Measurements from ENCODE around the gene APOL4.
"Not testable (repeated sequence)": the region's sequence is repeated elsewhere in the genome, so short reads cannot be mapped to it uniquely, and the experiment has no call there.

APOL4 gene

DNA sequence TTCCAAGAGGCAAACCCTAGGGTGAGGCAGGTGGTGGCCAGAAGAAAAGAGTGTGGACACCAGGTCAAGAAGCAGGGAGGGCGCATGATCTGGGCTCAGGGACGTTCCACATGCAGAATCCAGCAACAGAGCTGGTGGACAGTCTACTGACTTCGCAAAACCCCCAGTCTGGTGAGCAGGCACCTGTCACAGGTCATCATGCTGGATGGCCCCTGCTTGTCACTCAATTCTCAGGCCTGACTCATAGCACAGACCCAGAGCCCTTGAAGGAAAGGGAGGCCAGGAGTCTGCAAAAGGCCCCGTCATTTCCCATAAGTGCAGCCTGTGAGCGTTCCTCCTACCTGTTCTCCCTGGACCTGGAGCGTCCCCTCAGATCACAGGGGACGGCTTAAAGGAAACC is 18.2 kb downstream of the APOL4 start:
- no peak for DNase-seq (ENCODE audit: low read depth)

DNA sequence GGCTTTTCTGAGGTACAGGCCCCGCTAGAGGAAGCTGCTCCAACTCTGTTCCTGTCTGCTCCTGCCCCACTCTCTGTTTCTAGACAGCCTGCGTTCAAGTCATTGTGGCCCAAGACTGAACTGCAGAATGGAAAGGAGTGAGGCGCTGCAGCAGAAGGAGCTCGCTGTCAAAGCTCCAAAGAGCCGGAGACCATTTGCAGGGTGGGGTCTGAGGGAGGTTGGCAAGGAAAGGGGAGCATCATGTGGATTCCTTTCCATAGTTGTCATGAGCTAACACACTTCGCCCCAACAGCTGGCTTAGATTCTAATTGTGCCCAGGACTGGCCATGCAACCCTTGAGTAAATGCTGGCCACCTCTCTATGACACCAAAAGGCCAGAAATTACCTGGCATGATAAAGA is 18.8 kb downstream of the APOL4 start:
- no peak for DNase-seq (ENCODE audit: low read depth)

DNA sequence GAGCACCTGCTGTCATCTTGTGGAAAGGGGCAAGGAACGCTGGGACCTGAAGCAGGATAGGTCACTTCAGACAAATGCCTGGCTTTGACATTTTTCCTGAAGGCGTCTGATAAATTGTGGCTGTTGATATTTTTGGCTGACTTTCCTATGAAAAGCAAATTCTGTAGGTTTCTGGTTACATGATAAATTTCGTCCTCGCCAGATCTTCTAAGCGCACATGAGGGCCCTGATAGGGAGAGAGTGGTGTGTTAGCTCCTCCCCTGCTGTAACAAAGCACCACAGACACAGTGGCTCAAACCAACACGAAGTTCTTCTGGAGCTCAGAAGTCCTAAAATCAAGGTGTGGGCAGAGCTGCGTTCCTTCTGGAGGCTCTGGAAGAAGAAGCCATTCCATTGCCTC is 19.6 kb downstream of the APOL4 start:
- no peak for DNase-seq (ENCODE audit: low read depth)

DNA sequence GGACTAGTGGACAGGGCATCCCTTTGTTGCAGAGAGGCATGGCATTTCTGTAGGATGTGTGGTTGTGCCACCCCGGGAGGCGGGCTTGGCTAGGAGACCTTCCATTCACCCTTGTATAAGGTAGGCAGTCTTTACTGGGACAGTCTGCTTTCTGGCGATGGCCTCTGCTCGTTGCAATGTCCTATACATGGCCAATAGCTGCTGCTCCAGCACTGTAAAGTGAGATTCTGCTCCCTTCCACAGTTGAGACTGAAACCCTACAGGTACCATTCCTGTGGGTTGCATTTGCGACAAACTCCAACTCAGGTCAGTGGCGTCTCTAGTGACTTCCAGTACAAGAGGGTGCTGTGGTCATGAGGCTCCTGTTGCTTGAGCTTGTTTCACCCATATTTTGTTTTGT is 20.7 kb downstream of the APOL4 start:
- no peak for DNase-seq (ENCODE audit: low read depth)

DNA sequence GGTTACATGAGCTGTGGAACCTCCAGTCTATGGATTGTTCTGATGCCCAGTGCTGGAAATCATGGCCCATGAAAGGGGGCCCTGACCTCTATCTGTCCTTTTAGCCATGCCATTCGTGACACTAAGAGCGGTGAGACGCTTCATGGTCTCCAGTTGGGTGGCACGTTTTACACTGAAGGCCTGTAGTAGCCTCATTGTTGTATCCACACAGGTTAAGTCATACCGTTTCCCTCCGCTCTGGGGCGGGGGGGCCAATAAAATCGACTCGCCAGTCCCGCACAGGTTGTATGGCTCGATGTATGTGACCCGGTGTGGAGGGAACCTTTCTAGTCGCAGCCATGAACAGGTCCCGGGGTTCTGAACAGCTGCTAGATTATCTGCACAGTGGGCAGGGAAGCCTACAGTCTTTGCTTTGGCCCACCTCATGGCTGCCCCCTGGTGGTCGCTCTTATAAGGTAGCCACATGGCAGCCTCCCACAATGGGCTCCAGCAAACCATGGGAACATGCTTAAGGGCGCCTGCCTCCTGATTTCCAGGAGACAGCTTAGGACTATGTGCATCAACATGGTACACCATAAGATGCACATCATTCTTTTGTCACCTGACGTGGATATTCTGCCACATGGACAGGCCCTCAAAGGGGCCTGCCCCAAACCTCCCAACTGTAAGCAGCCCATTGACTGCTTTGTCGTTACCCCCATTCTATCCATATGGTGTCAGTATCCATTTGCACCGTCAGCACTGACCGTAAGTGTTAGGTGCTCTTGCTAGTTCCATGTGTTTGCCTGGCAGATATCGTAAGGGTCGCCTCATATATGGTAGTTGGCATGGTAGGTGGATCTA is 21.4 kb downstream of the APOL4 start:
- peak; percentile 74 for DNase-seq (ENCODE audit: low read depth)

DNA sequence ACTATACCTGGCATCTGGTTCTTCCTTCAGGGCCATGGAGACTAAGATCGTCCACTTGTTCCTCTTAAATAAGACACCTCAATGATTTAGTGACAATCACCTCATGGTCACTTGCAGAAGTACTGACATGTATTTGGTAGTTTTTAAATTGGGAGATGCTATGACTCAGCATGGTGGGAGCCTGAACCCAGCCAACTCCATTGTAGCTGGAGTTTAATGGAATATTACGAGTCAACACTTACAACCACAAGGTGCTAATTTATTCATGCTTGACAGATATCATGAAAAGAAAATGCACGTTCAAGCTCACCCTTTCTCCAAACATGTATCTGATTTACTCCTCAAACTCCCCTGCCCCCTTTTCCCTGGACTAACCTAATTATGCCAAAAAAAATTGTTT is 24.4 kb downstream of the APOL4 start:
- DNase-seq (ENCODE audit: low read depth), result no peak

DNA sequence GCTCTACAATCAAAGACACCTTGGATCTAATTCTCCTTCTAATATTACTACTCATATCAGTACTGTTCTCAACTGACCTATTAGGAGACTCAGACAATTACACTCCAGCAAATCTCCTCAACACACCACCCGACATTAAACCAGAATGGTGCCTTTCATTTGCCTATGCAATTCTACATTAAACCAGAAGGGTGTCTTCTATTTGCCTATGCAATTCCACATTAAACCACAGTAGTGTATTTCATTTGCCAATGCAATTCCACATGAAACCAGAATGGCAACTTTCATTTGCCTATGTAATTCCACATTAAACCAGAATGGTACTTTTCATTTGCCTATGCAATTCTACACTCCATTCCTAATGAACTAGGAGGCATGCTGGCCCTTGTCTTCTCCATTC is 25.7 kb downstream of the APOL4 start:
- DNase-seq (ENCODE audit: low read depth), result no peak

DNA sequence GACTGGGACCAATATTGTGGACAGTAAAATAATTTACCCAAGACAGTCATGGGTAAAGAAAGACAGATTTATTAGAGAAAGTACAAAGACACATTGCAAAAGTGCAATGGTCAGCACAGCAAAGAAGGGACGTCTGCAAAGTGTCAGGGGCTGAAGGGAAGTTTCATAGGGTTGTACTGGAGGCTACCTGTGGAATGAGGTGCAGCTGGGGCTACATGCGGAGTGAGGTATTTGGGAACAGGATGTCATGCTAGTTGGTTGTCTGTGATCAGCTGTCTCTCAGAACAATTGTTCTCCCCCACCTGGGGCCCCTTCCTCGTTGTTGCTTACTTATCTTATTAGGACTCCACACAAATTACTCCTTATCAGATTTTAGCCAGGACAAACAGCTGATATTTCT is 29.7 kb downstream of the APOL4 start:
- no peak for DNase-seq (ENCODE audit: low read depth)

DNA sequence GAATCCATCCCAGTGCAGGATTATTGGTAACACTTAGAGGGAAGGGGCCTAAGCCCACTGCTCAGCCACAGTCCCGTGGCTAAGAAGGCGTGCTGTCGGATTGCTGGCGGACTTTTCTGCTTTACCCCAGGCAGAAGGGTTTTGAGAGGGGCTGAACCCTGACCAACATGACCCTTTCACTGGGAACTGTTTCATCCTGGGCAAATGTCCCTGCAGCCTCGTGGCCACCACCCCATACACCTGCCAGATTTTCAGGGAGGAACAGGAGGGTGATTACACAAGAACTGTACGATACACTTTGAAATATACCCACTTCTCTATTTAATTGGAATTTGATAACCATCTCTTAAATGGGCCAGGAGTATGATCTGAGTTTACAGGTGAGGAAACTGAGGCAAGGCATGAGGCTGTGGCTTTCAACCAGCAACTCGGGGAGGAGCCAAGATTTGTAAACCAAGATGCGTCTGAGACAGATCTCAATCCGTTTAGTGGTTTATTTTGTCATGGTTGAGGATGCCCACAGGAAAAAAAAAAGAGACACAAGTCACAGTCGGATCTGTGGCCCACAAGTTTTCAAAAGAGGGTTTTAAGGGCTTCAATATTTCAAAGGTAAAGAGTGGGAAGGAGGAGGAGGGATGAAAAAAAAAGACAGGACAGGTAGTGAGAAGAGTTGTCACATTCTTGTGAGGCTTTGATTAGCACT is 34.9 kb downstream of the APOL4 start:
- DNase-seq (ENCODE audit: low read depth), result no peak

DNA sequence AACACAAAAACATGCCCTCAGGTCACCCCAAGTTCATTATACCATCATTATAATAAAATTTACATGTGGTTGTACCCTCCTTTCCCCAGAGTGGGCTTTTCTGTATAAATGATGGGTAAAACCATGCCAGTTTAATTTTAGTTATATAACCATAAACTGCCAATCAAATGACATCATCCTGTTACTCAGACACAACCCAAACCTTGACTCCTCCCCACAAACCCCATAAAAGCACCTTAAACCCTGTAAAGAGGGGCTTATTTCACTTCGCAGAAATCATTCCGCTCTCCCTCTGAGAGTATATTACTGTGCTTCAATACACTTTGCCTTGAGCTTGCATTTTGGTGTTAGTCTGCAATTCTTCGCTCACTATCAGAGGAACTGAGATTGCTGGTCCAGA is 35.5 kb downstream of the APOL4 start:
- DNase-seq (ENCODE audit: low read depth), result no peak

DNA sequence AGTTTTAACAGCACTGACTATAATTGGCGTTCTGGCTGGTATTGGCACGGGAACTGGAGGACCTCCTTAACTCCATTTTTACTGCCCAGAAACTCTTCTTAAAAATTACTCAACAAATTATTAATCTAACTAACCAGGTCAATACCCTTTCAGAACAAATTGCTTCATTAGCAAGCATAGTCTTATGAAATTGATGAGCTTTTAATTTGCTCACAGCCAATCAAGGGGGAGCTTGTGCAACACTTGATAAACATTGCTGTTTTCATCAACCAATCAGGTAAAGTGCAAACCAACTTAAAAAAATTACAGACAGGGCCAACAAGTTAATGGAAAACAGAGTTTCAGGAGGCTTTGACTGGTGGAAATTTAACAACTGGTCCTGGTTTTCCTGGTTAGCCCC is 36.5 kb downstream of the APOL4 start:
- DNase-seq (ENCODE audit: low read depth), result no peak

DNA sequence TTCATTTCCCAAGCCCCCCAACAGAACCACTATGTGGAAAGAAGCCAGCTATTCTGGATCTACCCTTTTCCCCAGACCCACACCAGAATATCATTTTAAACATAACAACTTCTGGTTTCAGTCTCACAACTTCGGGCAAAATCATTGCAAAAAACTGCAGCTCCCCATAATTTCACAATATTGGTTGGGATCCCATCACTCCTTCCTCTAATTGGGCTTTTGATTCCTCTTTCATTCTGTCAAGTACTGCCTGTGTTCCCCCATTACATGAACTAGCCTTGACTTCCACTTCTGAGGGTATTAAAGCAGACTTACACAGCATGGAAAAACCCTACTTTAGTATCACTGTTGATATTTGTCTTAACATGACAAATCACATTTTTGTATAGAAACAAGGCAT is 37.0 kb downstream of the APOL4 start:
- no peak for DNase-seq (ENCODE audit: low read depth)

DNA sequence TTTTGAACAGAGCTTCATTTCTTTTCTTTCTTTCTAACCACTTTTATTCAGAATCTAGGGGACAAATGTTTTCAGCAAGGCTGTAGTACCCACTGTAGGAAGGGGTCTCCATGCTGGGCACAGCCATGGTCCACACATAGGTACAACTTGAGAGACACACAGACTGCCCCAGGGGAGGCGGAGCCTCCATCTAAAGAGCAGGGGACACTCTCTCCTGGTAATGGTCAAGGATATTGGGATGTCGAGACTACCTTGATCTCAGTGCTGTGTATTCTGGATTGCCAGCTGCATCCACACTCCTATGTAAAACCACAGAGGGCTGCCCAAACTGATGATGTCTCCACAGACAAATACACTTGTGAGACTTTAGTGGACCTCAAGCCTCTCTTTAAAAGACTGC is 38.1 kb downstream of the APOL4 start:
- DNase-seq (ENCODE audit: low read depth), result no peak

DNA sequence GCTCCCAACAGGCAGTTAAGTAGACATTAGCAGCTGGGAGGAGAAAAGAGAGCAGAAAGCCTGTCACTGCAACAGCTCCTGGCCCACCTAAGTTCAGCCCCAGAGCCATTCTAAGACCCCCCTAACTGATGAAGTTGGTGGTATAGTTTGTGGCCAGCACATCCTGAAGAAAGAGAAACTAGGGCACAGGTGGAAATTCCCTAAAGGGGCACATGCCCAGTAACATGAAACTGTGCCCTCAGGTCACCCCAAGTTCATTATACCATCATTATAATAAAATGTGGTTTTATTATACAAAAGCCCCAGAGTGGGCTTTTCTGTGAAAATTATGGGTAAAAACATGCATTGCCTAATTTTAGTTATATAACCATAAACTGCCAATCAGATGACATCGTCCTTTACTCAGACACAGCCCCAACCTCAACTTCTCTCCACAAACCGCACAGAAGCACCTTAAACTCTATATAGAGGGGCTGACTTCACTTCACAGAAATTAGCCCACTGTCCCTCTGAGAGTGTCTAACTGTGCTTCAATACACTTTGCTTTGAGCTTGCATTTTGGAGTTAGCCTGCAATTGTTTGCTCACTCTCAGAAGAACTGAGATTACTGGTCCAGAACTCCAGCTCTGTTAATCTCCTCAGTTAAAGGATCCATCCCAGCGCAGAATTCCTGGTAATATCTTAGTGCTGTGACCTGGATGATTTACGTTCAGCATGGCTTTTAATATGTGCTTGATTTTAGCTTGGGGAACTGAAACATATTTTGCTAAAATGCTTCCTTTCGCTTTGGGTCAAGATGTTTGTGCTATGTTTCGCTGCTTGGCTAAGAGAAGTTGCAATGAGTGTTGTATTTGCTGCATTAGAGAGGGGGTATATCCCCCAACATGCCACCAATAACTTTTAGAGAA is 39.2 kb downstream of the APOL4 start:
- DNase-seq (ENCODE audit: low read depth), result no peak

DNA sequence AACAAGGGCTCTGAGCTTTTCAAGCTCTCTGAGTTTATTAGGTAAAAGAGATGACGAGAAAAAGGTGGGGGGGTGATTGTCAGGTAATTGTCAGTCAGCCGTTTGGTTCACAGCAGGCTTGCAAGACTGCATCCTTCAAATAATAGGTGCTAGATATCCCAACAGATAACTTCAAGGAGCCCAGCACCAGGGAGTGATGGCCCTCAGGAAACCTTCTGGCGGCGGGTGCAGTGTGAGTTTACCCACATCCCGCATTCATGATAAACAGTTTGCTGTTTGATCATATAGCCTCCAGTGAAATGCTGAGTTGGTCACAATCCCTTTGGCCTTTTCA is 39.8 kb downstream of the APOL4 start:
- DNase-seq (ENCODE audit: low read depth), result not testable (repeated sequence)

DNA sequence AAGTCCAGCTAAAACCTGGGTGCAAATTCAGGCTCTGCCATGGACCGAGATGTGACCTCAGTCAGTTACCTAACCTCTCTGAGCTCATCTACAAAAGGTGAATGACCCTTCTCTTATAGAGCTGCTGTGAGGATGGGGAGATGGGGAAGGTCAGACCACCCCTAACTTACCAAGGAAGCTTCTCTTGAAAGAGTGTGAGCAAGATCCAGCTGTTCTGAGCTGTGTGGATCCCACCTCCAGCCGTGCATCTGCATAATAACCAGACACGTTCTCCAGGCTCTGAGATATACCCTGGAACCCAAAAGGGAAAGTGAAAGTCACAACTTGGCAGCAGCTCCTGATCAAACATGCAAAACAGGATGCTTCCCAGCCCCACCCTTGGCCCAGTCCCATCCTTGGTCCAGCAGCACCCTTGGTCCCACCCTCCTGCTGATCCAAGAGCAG is 41.1 kb downstream of the APOL4 start, which contains the start of gene APOL3:
Gene APOL3, minus strand, starts transcription at position 257 of the 444 bp plus-strand sequence. CDS start 11,700 bp downstream, outside the sequence.
- DNase-seq (ENCODE audit: low read depth), result peak; percentile 15

DNA sequence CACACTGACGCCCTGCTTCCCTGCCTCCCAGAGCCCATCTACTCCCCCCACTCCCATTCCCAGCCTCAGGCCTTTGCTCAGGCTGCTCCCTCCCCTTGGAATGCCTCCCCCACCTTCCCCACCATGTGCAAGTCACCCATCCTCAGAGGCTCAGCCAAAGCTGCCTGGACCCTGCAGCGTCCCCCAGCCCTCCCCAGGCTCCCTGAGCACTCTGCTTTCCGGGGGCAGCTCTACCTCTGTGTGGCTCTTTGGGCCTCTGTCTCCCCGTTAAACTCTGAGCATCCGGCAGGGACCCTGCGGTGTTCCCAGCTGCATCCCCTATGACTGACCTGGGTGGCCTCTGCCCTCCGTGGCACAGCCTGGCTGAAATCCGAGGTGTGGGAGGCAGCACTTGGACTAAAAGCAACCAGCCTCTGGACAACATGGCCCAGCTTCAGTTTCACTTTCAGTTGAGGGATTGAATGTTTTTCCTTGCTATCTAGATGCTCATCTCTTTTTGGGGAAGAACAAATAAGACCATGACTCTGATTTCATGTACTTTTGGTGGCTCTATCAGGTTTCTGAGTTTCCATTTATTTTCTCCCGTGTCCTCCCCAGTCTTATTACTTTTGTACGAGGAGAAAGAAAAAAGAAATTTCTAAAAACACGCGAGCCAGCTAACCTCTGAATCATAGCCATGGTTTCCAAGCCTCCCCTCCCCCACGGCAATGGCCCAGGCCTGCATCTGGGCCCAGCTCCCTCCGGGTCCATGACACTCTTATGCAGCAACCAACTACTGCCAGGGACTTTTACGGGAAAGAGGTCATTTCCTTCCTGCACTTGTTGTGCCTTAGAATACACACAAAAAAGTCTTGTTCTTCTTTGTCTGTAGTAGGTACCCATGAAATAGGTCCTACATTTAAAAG is 44.8 kb downstream of the APOL4 start:
- DNase-seq (ENCODE audit: low read depth), result peak; percentile 65

DNA sequence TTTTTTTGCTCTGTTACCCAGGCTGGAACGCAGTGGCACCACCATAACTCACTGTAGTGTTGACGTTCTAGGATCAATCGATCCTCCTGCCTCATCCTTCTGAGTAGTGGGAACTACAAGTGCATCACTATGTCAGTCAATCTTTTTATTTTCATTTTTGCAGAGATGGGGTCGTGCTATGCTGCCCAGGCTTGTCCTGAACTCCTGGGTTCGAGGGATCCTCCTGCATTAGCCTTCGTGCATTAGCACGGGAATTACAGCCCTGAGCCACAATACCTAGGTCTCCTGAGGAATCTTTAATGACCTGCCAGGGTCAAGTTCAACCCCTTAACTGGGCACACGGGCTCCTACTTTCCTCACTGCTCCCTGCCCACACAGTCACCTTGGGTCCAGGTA is 45.5 kb downstream of the APOL4 start:
- no peak for DNase-seq (ENCODE audit: low read depth)

DNA sequence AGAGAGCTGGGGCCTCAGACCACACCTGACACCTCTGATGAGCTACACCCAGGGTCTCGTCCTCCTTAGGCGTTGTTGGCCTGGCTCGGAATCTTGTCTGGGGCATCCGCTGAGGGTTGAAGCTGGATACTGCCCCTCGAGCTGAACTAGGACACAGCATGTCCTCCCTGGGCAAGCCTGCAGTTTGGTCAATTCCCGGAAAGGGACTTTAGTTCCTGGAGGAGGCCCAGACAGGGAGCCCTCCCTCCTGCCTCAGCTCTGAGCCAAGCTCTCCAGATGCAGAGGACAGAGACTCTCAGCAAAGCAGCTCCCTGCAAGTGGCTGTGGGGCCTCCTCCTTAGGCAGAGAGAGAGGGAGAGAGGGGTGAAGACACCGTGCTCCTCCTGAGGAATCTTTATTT is 45.9 kb downstream of the APOL4 start:
- no peak for DNase-seq (ENCODE audit: low read depth)

DNA sequence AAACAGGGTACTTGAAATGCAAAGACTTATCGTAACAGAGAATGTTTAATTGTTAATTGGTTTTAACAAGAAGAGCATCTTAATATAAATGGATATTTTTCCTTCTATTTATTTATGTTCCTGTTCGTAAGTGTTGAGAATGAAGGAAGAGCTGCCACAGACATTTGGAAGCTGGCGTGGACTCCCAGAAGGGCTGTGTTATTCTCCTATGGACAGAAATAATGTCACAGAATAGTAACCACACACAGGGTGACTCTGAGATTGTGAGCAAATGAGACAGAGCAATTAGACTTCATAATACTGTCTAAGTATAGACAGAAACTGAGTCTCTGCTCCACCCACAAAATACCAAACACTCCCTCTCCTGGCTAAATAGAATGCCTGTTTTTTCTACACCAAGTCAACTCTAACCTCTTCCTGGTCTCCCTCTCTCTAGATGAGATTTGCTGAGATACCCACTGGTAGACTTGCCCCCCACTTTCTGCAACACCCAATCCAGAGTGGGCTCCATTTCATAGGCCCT is 47.1 kb downstream of the APOL4 start:
- DNase-seq (ENCODE audit: low read depth), result no peak
